GM23338 (cell line): Measurements from ENCODE around the gene KSR2. TPM values are rescaled to one million over a fixed set of nuclear protein-coding genes. Genes with fewer than 3 reads are reported as not detected.
"Not testable (repeated sequence)": the region's sequence is repeated elsewhere in the genome, so short reads cannot be mapped to it uniquely, and the experiment has no call there.

Source experiments
- ATAC-seq: fragments of 200-7000 bp; cut with Tn5 transposase; 3 replicates; pipeline ENCODE4 v1.9.1; 2020
- DNase-seq: peaks from one replicate; pipeline ENCODE4 v3.0.0-alpha.2; 2015; ENCODE audit warnings: low spot score
- H2AFZ ChIP-seq: fragments of 200-600 bp; sonication (generic); 2 replicates; pipeline ENCODE4 v1.8.0; 2016; ENCODE audit warnings: antibody characterized with exemption, mild to moderate bottlenecking, moderate library complexity
- H3F3A ChIP-seq: fragments of 200-600 bp; sonication (generic); replicated peaks from 2 replicates; pipeline ENCODE4 v1.8.0; 2017; ENCODE audit warnings: antibody characterized with exemption, mixed run types, low read depth
- H3K27ac ChIP-seq: fragments of 200-600 bp; sonication (generic); 2 replicates; pipeline ENCODE4 v1.6.1; 2016; ENCODE audit warnings: low read depth
- H3K27me3 ChIP-seq: fragments of 200-600 bp; sonication (generic); 2 replicates; pipeline ENCODE4 v1.8.0; 2016; ENCODE audit warnings: mild to moderate bottlenecking, mixed run types, moderate library complexity; ENCODE audit not compliant: insufficient read depth
- H3K36me3 ChIP-seq: fragments of 200-600 bp; sonication (generic); 2 replicates; pipeline ENCODE4 v1.8.0; 2016; ENCODE audit warnings: mild to moderate bottlenecking; ENCODE audit not compliant: insufficient read depth
- H3K4me1 ChIP-seq: fragments of 200-600 bp; sonication (generic); 2 replicates; pipeline ENCODE4 v1.8.0; 2016; ENCODE audit warnings: mild to moderate bottlenecking, moderate library complexity; ENCODE audit not compliant: insufficient read depth
- H3K4me2 ChIP-seq: fragments of 200-600 bp; sonication (generic); 2 replicates; pipeline ENCODE4 v1.7.1; 2017; ENCODE audit warnings: mixed run types
- H3K4me3 ChIP-seq: fragments of 200-600 bp; sonication (generic); 2 replicates; pipeline ENCODE4 v1.6.1; 2016; ENCODE audit warnings: mixed run types
- H3K79me2 ChIP-seq: fragments of 200-600 bp; sonication (generic); replicated peaks from 2 replicates; pipeline ENCODE4 v1.8.0; 2017; ENCODE audit warnings: mild to moderate bottlenecking; ENCODE audit not compliant: insufficient read depth
- H3K9me2 ChIP-seq: fragments of 200-600 bp; sonication (generic); 2 replicates; pipeline ENCODE4 v1.8.0; 2017; ENCODE audit not compliant: insufficient read depth
- H4K20me1 ChIP-seq: fragments of 200-600 bp; sonication (generic); replicated peaks from 2 replicates; pipeline ENCODE4 v1.8.0; 2017; ENCODE audit warnings: mild to moderate bottlenecking; ENCODE audit not compliant: insufficient read depth
- H3K27ac Mint-ChIP-seq: 2 replicates; pipeline ENCODE4 v1.8.0; 2020; ENCODE audit warnings: inconsistent platforms, mild to moderate bottlenecking, moderate library complexity, mixed read lengths
- H3K27me3 Mint-ChIP-seq: 3 replicates; pipeline ENCODE4 v1.8.0; 2022; ENCODE audit warnings: low read depth, mild to moderate bottlenecking, moderate library complexity, mixed read lengths, inconsistent platforms; ENCODE audit not compliant: insufficient read depth, poor library complexity
- H3K36me3 Mint-ChIP-seq: 3 replicates; pipeline ENCODE4 v1.8.0; 2021; ENCODE audit warnings: low read depth, mild to moderate bottlenecking, inconsistent platforms, moderate library complexity, mixed read lengths
- H3K4me1 Mint-ChIP-seq: 3 replicates; pipeline ENCODE4 v1.8.0; 2020; ENCODE audit warnings: mild to moderate bottlenecking, inconsistent platforms, mixed read lengths
- H3K4me3 Mint-ChIP-seq: 3 replicates; pipeline ENCODE4 v1.8.0; 2021; ENCODE audit warnings: moderate library complexity, mild to moderate bottlenecking, inconsistent platforms, mixed read lengths
- H3K9me3 Mint-ChIP-seq: 3 replicates; pipeline ENCODE4 v1.8.0; 2020; ENCODE audit warnings: moderate library complexity, mild to moderate bottlenecking, inconsistent platforms, mixed read lengths
- CREB1 ChIP-seq: fragments of 250-450 bp; sonication (Bioruptor Pico); IDR thresholded peaks from 2 replicates; pipeline ENCODE4 v1.5.0; 2020; ENCODE audit warnings: low read depth, mild to moderate bottlenecking, moderate library complexity
- ZNF331 ChIP-seq: fragments of 250-450 bp; sonication (Bioruptor Pico); IDR thresholded peaks from 2 replicates; pipeline ENCODE4 v1.5.0; 2020; ENCODE audit warnings: low read depth, mild to moderate bottlenecking, moderate library complexity
- ZNF462 ChIP-seq: fragments of 250-450 bp; sonication (Bioruptor Pico); IDR thresholded peaks from 2 replicates; pipeline ENCODE4 v1.5.0; 2020; ENCODE audit warnings: mild to moderate bottlenecking, moderate library complexity
- polyA plus RNA-seq: library from polyadenylated mRNA; unstranded; fragments of >200 nt; fragmentation: Nextera tagmentation; extraction: Ambion mirVana; gene quantifications from 2 replicates; pipeline ENCODE4 v1.2.1, GENCODE V29; 2016
- total RNA-seq: library from RNA; depleted of rRNA; stranded (reverse); fragments of >200 nt; shearing (Covaris generic); gene quantifications from 2 replicates; pipeline ENCODE4 v1.2.3, GENCODE V29; 2014
- TF ChIP-seq, protein P1 (sequence below), 2 experiments: fragments of 200-600 bp in 1 of 2; sonication (generic) in 1 of 2; conservative IDR thresholded peaks; 2 replicates each; pipeline versions ENCODE4 v1.5.1 to v1.6.1; 2016 to 2017; ENCODE audit warnings: antibody characterized with exemption in 2 of 2, low read depth in 2 of 2, mild to moderate bottlenecking in 2 of 2, moderate library complexity in 1 of 2
- TF ChIP-seq, protein P2 (sequence below): IDR thresholded peaks from 2 replicates; pipeline ENCODE4 v1.6.1; 2016; ENCODE audit warnings: antibody characterized with exemption
- TF ChIP-seq, protein P3 (sequence below): IDR thresholded peaks from one replicate; pipeline ENCODE4 v1.6.1; 2018; ENCODE audit warnings: antibody characterized with exemption; ENCODE audit not compliant: unreplicated experiment

KSR2 gene
- total and polyA plus RNA-seq, 2 experiments from 2014 or later: 1.1 to 2.7 TPM

- Histone ChIP-seq H3K9me2 (0 out of 2 replicates have a peak, but pooled peaks cover 4% of the 10 kb centered on the region), H3K27ac (no peak overlapping the region), H4K20me1 (no peaks in the 10 kb centered on the region), H3F3A (no peaks in the 10 kb centered on the region), H3K4me3 (no peak overlapping the region), H2AFZ (no peak overlapping the region), H3K27me3 (no peaks in the 10 kb centered on the region), H3K79me2 (no peaks in the 10 kb centered on the region), H3K4me1 (no peaks in the 10 kb centered on the region), H3K36me3 (no peaks in the 10 kb centered on the region), H3K4me2 (no peak overlapping the region)
- no peaks in the 10 kb centered on the region for H3K36me3 Mint-ChIP-seq
- no peaks in the 10 kb centered on the region for H3K9me3 Mint-ChIP-seq
- no peak overlapping the region for H3K27ac Mint-ChIP-seq
- ATAC-seq (no peak), DNase-seq (no peak)
- TF ChIP-seq ZNF331 (no peak), CREB1 (CRISPR knock-in tag) (no peak), ZNF462 (CRISPR knock-in tag) (no peak)
- TF ChIP-seq, protein P1, sequence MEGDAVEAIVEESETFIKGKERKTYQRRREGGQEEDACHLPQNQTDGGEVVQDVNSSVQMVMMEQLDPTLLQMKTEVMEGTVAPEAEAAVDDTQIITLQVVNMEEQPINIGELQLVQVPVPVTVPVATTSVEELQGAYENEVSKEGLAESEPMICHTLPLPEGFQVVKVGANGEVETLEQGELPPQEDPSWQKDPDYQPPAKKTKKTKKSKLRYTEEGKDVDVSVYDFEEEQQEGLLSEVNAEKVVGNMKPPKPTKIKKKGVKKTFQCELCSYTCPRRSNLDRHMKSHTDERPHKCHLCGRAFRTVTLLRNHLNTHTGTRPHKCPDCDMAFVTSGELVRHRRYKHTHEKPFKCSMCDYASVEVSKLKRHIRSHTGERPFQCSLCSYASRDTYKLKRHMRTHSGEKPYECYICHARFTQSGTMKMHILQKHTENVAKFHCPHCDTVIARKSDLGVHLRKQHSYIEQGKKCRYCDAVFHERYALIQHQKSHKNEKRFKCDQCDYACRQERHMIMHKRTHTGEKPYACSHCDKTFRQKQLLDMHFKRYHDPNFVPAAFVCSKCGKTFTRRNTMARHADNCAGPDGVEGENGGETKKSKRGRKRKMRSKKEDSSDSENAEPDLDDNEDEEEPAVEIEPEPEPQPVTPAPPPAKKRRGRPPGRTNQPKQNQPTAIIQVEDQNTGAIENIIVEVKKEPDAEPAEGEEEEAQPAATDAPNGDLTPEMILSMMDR (conservative IDR thresholded peaks at IDR 0.05; ENCODE audit: low read depth in 2 of 2): no peak
- TF ChIP-seq, protein P2, sequence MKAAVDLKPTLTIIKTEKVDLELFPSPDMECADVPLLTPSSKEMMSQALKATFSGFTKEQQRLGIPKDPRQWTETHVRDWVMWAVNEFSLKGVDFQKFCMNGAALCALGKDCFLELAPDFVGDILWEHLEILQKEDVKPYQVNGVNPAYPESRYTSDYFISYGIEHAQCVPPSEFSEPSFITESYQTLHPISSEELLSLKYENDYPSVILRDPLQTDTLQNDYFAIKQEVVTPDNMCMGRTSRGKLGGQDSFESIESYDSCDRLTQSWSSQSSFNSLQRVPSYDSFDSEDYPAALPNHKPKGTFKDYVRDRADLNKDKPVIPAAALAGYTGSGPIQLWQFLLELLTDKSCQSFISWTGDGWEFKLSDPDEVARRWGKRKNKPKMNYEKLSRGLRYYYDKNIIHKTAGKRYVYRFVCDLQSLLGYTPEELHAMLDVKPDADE: no peak
- TF ChIP-seq, protein P3, sequence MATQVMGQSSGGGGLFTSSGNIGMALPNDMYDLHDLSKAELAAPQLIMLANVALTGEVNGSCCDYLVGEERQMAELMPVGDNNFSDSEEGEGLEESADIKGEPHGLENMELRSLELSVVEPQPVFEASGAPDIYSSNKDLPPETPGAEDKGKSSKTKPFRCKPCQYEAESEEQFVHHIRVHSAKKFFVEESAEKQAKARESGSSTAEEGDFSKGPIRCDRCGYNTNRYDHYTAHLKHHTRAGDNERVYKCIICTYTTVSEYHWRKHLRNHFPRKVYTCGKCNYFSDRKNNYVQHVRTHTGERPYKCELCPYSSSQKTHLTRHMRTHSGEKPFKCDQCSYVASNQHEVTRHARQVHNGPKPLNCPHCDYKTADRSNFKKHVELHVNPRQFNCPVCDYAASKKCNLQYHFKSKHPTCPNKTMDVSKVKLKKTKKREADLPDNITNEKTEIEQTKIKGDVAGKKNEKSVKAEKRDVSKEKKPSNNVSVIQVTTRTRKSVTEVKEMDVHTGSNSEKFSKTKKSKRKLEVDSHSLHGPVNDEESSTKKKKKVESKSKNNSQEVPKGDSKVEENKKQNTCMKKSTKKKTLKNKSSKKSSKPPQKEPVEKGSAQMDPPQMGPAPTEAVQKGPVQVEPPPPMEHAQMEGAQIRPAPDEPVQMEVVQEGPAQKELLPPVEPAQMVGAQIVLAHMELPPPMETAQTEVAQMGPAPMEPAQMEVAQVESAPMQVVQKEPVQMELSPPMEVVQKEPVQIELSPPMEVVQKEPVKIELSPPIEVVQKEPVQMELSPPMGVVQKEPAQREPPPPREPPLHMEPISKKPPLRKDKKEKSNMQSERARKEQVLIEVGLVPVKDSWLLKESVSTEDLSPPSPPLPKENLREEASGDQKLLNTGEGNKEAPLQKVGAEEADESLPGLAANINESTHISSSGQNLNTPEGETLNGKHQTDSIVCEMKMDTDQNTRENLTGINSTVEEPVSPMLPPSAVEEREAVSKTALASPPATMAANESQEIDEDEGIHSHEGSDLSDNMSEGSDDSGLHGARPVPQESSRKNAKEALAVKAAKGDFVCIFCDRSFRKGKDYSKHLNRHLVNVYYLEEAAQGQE: no peak
- H3K4me1 Mint-ChIP-seq: 0 out of 3 replicates have a peak, but pooled peaks cover 3% of the 10 kb centered on the region
- peaks cover 5% of the 10 kb centered on the region for H3K27me3 Mint-ChIP-seq
- no peak overlapping the region for H3K4me3 Mint-ChIP-seq
Observed at GRCh38 chr12:117803001-117803400, 165.8 kb downstream of the KSR2 start.

- not testable (repeated sequence) for DNase-seq, H3K4me3 Mint-ChIP-seq, H3F3A ChIP-seq, H3K4me1 ChIP-seq, H3K36me3 Mint-ChIP-seq, H3K27me3 ChIP-seq, H3K4me1 Mint-ChIP-seq, ATAC-seq, H3K9me3 Mint-ChIP-seq, H3K36me3 ChIP-seq, H4K20me1 ChIP-seq, H3K4me2 ChIP-seq, H3K79me2 ChIP-seq, H3K27ac ChIP-seq, H3K9me2 ChIP-seq, H3K27ac Mint-ChIP-seq, H2AFZ ChIP-seq, H3K4me3 ChIP-seq, H3K27me3 Mint-ChIP-seq
Observed at GRCh38 chr12:117800711-117801110, 168.1 kb downstream of the KSR2 start.
